ENCODE data around the gene AQP5. TPM values are rescaled to one million over a fixed set of nuclear protein-coding genes. Genes with fewer than 3 reads are reported as not detected.
A peak's percentile ranks its signal among the peaks of the same experiment; 100 is the strongest.

The AQP5 gene
- total RNA-seq, 1 donor from 2014 or later, result not detected

DNA sequence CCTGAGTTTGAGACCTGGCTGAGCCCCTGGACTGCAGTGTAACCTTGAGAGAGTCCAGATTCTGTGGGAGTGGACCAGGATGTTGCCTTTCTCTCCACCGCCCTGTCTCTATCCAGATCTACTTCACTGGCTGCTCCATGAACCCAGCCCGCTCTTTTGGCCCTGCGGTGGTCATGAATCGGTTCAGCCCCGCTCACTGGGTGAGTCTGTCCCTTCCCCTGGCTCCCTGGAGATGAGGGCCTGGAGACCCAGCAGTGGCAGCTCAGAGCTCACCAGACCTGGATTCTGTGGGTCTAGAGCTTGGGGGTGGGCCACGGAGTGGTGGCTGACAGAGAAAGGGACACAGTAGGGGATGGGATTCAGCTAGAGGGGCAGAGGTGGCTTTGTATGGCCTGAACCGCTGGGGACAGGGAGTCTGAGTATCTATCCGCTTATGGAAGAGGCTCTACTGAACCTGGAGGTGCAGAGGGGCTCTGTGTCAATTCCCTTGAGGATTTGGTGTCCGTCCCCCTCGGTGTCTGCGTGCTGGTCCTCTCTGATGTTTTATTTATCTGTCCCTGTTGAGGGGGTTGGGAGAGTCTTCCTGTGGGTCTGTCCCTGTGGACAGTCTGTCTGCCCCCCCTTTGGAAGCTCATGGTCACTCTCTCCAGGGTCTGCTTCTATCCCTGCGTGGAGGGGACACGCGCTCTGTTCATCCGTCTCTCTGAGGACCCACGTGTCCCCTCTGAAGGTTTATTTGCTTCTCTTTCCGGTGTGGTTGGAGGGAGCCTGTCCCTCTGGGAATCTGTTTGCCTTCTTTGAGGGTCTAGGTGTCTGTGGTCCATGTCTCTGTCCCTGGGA lies 2.5 kb downstream of the AQP5 start:
- ATAC-seq (no peak), DNase-seq (ENCODE audit: low spot score) (no peak)

DNA sequence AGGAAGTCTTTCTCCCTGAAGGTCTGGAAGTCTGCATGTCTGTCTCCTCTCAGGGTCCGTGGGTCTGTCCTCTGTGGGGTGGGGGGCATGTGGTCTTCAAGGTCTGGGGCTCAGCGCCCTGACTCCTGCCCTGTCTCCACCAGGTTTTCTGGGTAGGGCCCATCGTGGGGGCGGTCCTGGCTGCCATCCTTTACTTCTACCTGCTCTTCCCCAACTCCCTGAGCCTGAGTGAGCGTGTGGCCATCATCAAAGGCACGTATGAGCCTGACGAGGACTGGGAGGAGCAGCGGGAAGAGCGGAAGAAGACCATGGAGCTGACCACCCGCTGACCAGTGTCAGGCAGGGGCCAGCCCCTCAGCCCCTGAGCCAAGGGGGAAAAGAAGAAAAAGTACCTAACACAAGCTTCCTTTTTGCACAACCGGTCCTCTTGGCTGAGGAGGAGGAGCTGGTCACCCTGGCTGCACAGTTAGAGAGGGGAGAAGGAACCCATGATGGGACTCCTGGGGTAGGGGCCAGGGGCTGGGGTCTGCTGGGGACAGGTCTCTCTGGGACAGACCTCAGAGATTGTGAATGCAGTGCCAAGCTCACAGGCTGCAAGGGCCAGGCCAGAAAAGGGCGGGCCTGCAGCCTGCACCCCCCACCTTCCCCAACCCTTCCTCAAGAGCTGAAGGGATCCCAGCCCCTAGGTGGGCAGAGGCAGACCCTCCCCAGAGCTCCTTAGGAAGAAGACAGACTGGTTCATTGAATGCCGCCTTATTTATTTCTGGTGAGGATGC lies 3.4 kb downstream of the AQP5 start:
- ATAC-seq (no peak), DNase-seq (ENCODE audit: low spot score) (no peak)

GRCh38 chr12:49965836-49966235 lies 4.2 kb downstream of the AQP5 start:
- no peak for ATAC-seq
- DNase-seq (ENCODE audit: low spot score), result no peak

- DNase-seq (ENCODE audit: low spot score) (no peak), ATAC-seq (no peak)
Observed at GRCh38 chr12:49966511-49967041, 4.9 kb downstream of the AQP5 start.

DNA sequence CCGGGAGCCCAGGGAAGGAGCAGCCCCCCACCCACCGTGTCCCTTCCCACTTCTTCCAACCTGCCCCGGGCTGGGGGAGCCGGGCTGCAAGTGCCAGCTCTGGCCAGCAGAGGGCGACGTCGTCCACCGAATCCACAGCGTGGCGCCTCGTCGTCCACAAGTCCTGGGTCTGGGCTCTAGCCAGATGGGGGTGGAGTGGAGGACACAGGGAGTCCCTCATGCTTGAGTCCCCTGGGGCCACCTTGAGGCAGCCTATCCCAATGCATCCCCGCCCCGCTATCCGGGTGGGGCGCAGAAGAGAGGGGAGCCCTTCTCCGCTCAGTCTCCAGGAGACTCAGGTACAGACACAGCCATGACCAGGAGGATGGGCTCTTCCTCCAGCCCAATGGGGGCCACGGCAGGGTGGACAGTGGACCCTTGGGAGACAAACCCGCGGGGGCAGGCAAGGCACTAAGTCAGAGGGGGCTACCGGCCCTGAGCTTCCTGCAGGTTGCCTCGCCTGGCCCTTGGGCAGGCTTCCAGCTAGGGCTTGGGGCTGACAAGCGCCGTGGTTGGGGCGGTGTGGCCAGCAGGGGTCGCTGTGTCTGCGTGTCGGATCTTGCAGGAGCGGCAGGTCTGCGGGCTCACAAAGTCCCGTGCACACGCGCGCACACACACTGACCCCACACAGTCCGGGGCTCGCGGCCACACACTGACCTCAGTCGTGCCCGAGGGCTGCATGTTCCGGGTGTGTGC lies 5.5 kb downstream of the AQP5 start:
- peak; percentile 76 for ATAC-seq
- peak; percentile 92 for DNase-seq (ENCODE audit: low spot score)

GRCh38 chr12:49967777-49968250 lies 6.1 kb downstream of the AQP5 start:
- ATAC-seq (no peak), DNase-seq (ENCODE audit: low spot score) (no peak)

GRCh38 chr12:49968471-49968870 lies 6.8 kb downstream of the AQP5 start:
- peak; percentile 71 for ATAC-seq
- DNase-seq (ENCODE audit: low spot score), result peak; percentile 91

DNA sequence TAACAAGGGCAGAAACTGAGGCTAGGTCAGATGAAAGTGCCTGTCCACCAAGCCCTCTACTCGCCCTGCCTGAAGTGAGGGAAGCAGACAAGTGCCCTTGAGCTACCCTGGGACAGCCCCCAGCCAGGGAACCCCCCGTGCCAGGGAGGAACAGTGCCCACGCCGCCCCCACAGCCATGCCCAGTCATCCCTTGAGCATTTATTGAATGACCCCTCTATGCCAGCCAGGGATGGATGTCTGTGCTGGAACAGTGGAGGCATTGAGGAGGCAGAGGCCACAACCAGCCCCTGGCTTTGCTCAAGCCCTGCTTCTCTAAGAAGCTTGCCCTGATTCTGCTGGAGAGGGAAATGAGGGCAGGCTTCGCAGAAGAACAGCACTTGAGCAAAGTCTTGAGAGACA lies 7.4 kb downstream of the AQP5 start:
- ATAC-seq (no peak), DNase-seq (ENCODE audit: low spot score) (no peak)

DNA sequence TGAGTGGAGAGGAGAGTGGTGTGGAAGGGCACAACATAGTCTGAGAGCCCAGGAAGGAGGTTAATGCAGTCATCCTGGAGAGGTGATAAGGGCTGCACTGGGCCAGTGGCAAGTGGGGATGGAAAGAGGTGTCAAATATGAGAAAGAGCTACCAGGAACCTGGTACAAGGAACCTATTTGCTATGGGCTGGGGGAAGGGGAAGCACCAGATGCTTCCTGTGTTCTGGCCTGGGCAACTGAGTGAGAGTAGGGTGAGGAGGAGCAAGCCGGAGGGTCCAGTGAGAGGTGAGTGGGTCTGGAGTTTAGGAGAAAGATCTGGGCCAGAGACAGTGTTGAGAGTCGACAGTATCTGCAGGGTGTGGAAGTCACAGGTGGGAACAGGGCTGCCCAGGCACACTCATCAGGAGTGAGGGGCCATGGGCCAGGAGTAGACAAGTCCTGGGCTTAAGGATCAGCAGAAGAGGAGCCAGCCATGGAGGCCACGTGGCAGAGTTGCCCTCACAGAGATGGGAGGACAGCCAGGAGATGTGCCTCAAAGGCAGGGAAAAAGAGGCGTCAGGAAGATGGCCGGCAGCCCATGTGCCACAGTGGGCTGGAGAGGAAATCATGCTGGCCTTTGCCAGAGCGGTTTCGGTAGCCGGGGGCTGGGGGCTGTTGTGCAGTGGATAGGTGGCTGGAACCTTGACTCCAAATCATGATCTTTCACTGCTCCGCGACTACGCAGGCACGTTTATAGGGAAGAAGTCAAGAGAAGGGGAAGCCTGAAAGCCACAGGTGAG lies 8.2 kb downstream of the AQP5 start:
- ATAC-seq (no peak), DNase-seq (ENCODE audit: low spot score) (no peak)

DNA sequence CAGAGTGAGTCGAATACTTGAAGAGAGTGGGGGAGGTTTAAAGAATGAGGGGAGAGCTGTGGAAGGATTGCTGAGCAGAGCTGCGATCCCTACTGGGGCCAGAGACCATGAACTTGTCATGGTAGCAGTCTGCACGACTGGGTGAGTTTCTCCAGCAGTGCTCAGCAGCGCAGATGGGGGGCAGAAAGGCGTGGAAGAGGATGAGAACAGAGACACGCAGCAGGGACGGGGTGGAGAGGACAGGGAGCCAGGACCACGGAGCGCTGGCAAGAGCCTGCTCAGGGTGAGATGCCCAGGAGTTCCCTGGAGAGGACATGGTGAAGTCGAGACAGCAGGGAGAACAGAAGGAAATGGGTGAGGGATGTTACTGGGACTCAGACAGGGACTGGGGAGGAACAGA lies 9.0 kb downstream of the AQP5 start:
- no peak for DNase-seq (ENCODE audit: low spot score)

GRCh38 chr12:49971141-49971540 lies 9.5 kb downstream of the AQP5 start:
- ATAC-seq (no peak), DNase-seq (ENCODE audit: low spot score) (no peak)

More for the DNA sequence above, 9.0 kb downstream of the AQP5 start:
- ATAC-seq, result no peak

GRCh38 chr12:49972129-49972528 lies 10.5 kb downstream of the AQP5 start:
- DNase-seq (ENCODE audit: low spot score), result no peak
- ATAC-seq, result no peak

GRCh38 chr12:49972641-49973360 lies 11.1 kb downstream of the AQP5 start, which contains the start of gene AQP6:
Gene AQP6, plus strand, starts transcription at chr12:49972947. Its CDS starts 227 bp downstream, at chr12:49973174.
- ATAC-seq (peak; percentile 75), DNase-seq (ENCODE audit: low spot score) (peak; percentile 81)

- ATAC-seq, result peak; percentile 52
- DNase-seq (ENCODE audit: low spot score), result no peak
Observed at GRCh38 chr12:49973361-49973830, 11.7 kb downstream of the AQP5 start.

- peak; percentile 84 for ATAC-seq
- peak; percentile 67 for DNase-seq (ENCODE audit: low spot score)
Observed at GRCh38 chr12:49974231-49974675, 12.6 kb downstream of the AQP5 start.

DNA sequence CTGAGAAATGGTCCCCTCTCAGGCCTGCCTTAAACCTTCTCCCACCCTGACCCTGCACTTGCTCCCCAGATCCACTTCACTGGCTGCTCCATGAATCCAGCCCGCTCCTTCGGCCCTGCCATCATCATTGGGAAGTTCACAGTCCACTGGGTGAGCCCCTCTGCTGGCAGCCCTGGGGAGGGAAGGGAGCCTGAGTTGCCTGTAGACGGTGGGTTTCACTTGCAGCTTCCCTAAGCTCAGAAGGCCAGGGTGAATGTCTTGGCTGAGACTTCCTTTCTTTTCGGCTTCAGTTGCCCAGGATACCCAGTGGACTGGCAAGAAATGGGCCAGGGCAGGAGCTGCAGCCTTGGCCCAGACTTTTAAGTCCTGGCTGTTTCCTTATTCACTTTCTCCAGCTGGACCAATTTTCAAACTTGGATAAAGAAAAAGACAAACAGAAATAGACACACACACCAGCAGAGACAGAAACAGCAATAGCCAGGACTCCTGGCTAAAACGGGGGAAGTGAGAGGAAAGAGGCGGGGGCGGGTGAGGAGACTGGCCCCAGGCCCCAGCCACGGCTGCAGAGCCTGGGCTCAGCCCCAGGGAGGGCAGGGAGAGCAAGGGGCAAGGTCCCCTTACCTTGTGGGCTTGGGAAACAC lies 13.1 kb downstream of the AQP5 start:
- ATAC-seq, result no peak
- no peak for DNase-seq (ENCODE audit: low spot score)

GRCh38 chr12:49975318-49975761 lies 13.7 kb downstream of the AQP5 start:
- no peak for ATAC-seq
- no peak for DNase-seq (ENCODE audit: low spot score)

- DNase-seq (ENCODE audit: low spot score) (no peak), ATAC-seq (no peak)
Observed at GRCh38 chr12:49976557-49976956, 14.9 kb downstream of the AQP5 start.

- ATAC-seq (no peak), DNase-seq (ENCODE audit: low spot score) (no peak)
Observed at GRCh38 chr12:49978125-49978524, 16.5 kb downstream of the AQP5 start.

Data from left lobe of liver (tissue), 2 donors.